Esophagus squamous epithelium (tissue), 4 donors: ENCODE measurements around the gene ZAR1.

Experiments
- CTCF ChIP-seq, 6 experiments: fragments of 450-650 bp in 4 of 6; fragments of 200-600 bp in 2 of 6; sonication (generic) in 2 of 6; IDR thresholded peaks; one replicate each; pipeline ENCODE4 v1.5.1; 2016 to 2019; ENCODE audit warnings: antibody characterized with exemption in 6 of 6, mild to moderate bottlenecking in 4 of 6, moderate library complexity in 4 of 6
- POLR2A ChIP-seq, 4 donors: fragments of 450-650 bp; IDR thresholded peaks; one replicate each; pipeline ENCODE4 v1.6.1; 2017; ENCODE audit warnings: antibody characterized with exemption in 4 of 4, mild to moderate bottlenecking in 4 of 4, moderate library complexity in 3 of 4

- TF ChIP-seq CTCF (IDR thresholded peaks at IDR 0.05) = no peak
- no peak for TF ChIP-seq POLR2A (IDR thresholded peaks at IDR 0.05)
Measured at GRCh38 chr4:48491514-48492176, 1.6 kb downstream of the ZAR1 start.
